Kidney (tissue), 14 donors: ENCODE measurements around the gene WSCD1. TPM values are rescaled to one million over a fixed set of nuclear protein-coding genes. Genes with fewer than 3 reads are reported as not detected.

Experiments
- DNase-seq, 5 donors: peaks; one replicate each; pipeline ENCODE4 v3.0.0-alpha.2; 2013 to 2020
- FAIRE-seq: peaks from 2 replicates; lab custom pipeline; 2012; peaks lifted over from hg19 to GRCh38; lab: Jason Lieb, UNC
- H3K27ac ChIP-seq, 2 donors: one replicate each; pipeline ENCODE4 v1.7.0; 2013; ENCODE audit warnings: low read depth in 2 of 2, low read length in 2 of 2, inconsistent platforms in 1 of 2
- H3K27me3 ChIP-seq: one replicate; pipeline ENCODE4 v1.7.1; 2013; ENCODE audit warnings: low read length, inconsistent platforms; ENCODE audit not compliant: control insufficient read depth, insufficient read depth
- H3K36me3 ChIP-seq, 3 donors: one replicate each; pipeline versions ENCODE4 v1.7.0 to v1.7.1; 2013; ENCODE audit warnings: low read length in 3 of 3, control low read depth in 1 of 3, inconsistent platforms in 1 of 3; ENCODE audit not compliant: insufficient read depth in 3 of 3, control insufficient read depth in 2 of 3
- H3K4me1 ChIP-seq, 3 donors: one replicate each; pipeline versions ENCODE4 v1.7.0 to v1.7.1; 2013; ENCODE audit warnings: low read length in 3 of 3, inconsistent platforms in 1 of 3, low read depth in 1 of 3; ENCODE audit not compliant: control insufficient read depth in 2 of 3, insufficient read depth in 2 of 3
- H3K4me3 ChIP-seq, 3 donors: one replicate each; pipeline versions ENCODE4 v1.7.0 to v1.8.1; 2013; ENCODE audit warnings: low read length in 3 of 3, control low read depth in 1 of 3, inconsistent platforms in 1 of 3
- H3K9ac ChIP-seq, 3 donors: one replicate each; pipeline versions ENCODE4 v1.7.0 to v1.7.1; 2013; ENCODE audit warnings: low read length in 3 of 3, control low read depth in 1 of 3, inconsistent platforms in 1 of 3
- H3K9me3 ChIP-seq, 3 donors: one replicate each; pipeline versions ENCODE4 v1.7.0 to v1.7.1; 2013; ENCODE audit warnings: low read length in 3 of 3, control low read depth in 1 of 3, inconsistent platforms in 1 of 3; ENCODE audit not compliant: control insufficient read depth in 2 of 3, insufficient read depth in 1 of 3
- intact Hi-C: fragments of 100-400 bp; cut with DNase I; formaldehyde crosslinking; loops from one replicate; pipeline ENCODE4 v1.11.1; 2022
- polyA plus RNA-seq: library from polyadenylated mRNA; stranded (reverse); fragments of 350-450 nt; fragmentation: Illumina TruSeq; extraction: RNeasy Lipid Tissue Mini Kit (QIAGEN cat#74804); gene quantifications from one replicate; pipeline ENCODE4 v1.2.3, GENCODE V29; 2014; ENCODE audit warnings: low read depth, low replicate concordance; ENCODE audit not compliant: insufficient read depth
- total RNA-seq: library from RNA; stranded (reverse); fragmentation: NEBNext Ultra II Directional; extraction: Animal tissue kit (Norgen Biotek cat#: 25700); gene quantifications from one replicate; pipeline ENCODE4 v1.2.1, GENCODE V29; 2021
- TF ChIP-seq, protein P1 (sequence below): IDR thresholded peaks from 3 replicates; pipeline ENCODE4 v1.5.1; 2012; ENCODE audit warnings: mild to moderate bottlenecking, moderate library complexity, borderline replicate concordance; ENCODE audit not compliant: insufficient read depth; ENCODE audit errors: extremely low read depth
- donor health status: control.
- donor health status: control.
- donor health status: control.
- donor health status: control.
- donor health status: control.
- donor health status: DM: yes; HTN: yes; CAD: no.
- donor health status: Normal renal cell carcinoma (clear cell type).

Gene WSCD1
- total and polyA plus RNA-seq, 2 donors from 2014 or later, result 5.4 to 14.5 TPM

DNA sequence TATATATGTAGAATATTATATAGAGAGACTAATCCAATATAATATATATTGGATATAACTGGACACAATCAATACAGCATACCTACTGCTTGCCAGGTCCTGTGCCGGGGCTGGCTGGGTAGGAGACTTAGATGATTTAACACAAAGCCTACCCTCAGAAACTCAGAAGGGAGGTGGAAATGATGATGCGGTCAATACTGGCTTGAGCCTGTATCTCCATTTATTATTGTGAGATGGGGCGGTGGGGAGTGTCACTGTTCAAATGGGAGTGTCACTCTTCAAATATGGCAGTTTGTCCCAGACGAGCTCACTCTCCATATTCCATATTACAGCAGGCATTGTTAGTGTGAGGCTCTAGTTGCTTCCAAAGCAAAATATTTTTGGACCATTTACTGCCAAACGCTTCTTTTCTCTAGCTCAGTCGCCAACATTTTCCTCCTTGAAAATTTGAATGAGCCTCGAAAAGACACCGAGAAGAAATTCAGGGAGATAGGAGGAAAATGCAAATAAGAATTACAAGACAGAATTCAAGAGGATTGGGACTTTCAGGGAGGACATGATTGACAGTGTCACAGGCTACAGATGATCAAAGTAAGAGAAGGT lies 70.7 kb downstream of the WSCD1 start:
- H3K9me3 ChIP-seq, result no peaks in the 10 kb centered on the region
- no peaks in the 10 kb centered on the region for H3K4me1 ChIP-seq
- no peak overlapping the region for H3K9ac ChIP-seq
- FAIRE-seq, result no peak
- no peak overlapping the region for H3K27ac ChIP-seq
- DNase-seq, result peak in 1 of 5 donors; percentile 3
- intact Hi-C loops, result loop anchor here (10.0 kb wide), 1 partner anchor 66 kb away; the partner anchor contains the start of gene WSCD1
- H3K27me3 ChIP-seq, result no peaks in the 10 kb centered on the region
- H3K36me3 ChIP-seq, result no peaks in the 10 kb centered on the region
- H3K4me3 ChIP-seq, result no peak overlapping the region
- TF ChIP-seq, protein P1, sequence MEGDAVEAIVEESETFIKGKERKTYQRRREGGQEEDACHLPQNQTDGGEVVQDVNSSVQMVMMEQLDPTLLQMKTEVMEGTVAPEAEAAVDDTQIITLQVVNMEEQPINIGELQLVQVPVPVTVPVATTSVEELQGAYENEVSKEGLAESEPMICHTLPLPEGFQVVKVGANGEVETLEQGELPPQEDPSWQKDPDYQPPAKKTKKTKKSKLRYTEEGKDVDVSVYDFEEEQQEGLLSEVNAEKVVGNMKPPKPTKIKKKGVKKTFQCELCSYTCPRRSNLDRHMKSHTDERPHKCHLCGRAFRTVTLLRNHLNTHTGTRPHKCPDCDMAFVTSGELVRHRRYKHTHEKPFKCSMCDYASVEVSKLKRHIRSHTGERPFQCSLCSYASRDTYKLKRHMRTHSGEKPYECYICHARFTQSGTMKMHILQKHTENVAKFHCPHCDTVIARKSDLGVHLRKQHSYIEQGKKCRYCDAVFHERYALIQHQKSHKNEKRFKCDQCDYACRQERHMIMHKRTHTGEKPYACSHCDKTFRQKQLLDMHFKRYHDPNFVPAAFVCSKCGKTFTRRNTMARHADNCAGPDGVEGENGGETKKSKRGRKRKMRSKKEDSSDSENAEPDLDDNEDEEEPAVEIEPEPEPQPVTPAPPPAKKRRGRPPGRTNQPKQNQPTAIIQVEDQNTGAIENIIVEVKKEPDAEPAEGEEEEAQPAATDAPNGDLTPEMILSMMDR, result no peak

DNA sequence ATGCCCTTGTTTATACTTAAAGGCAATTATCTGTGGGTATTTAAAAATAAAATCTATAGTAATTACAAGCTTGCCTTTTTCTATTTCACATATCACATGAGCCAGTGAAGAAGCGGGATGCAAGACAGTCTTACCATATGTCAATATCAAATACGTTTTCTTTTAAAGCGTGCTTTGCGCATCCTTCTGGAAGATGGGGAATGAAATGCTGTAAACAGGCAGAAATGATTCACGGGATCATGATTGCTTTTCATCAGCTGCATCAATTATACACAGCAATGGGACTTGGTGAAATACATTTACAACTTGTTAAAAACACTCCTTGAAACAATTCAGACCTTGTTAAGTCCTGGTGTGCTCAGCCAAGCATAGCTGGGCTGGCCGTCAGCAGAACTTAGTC lies 72.5 kb downstream of the WSCD1 start:
- Histone ChIP-seq H3K9ac (no peak overlapping the region), H3K4me1 (no peaks in the 10 kb centered on the region), H3K36me3 (no peaks in the 10 kb centered on the region), H3K27ac (no peak overlapping the region), H3K4me3 (no peak overlapping the region), H3K9me3 (no peaks in the 10 kb centered on the region), H3K27me3 (no peaks in the 10 kb centered on the region)
- FAIRE-seq (no peak), DNase-seq (no peak)
- TF ChIP-seq, protein P1, result no peak
- intact Hi-C loops, result loop anchor here (10.0 kb wide), 1 partner anchor 68 kb away; the partner anchor contains the start of gene WSCD1

DNA sequence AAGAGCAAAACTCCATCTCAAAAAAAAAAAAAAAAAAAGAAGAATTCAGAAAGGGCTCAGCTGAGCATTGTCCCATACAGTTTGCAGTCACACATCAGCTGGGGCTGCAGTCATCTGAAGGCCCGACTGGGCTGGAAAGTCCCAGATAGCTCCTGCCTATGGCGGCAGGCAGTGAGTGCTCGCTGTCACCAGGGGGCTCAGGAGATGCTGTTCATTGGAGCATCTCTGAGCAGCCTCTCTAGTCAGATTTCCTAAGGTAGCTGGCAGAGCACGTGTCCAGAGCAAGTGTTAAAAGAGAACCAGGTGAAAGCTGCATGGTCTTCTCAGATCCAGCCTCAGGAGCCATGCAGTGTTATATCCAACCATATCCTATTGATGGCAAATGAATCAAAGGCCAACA lies 75.8 kb downstream of the WSCD1 start:
- H3K36me3 ChIP-seq, result no peaks in the 10 kb centered on the region
- no peak overlapping the region for H3K9ac ChIP-seq
- H3K9me3 ChIP-seq, result no peaks in the 10 kb centered on the region
- no peak overlapping the region for H3K27ac ChIP-seq
- TF ChIP-seq, protein P1, result no peak
- DNase-seq, result no peak
- no peak overlapping the region for H3K4me3 ChIP-seq
- H3K27me3 ChIP-seq, result no peaks in the 10 kb centered on the region
- H3K4me1 ChIP-seq, result no peaks in the 10 kb centered on the region
- intact Hi-C loops, result loop anchor here (10.0 kb wide), 1 partner anchor 71 kb away; the partner anchor contains the start of gene WSCD1
- no peak for FAIRE-seq
